Mesenchymal stem cell (in vitro differentiated cells and primary cell): Measurements from ENCODE around the gene CDC42BPA.
A peak's percentile ranks its signal among the peaks of the same experiment; 100 is the strongest.

Experiments
- DNase-seq: peaks from one replicate; pipeline ENCODE4 v3.0.0-alpha.2; 2013
- H2AFZ ChIP-seq: one replicate; pipeline ENCODE4 v1.6.1; 2013; ENCODE audit warnings: low read depth, mild to moderate bottlenecking, control low read depth, inconsistent platforms, low read length, moderate library complexity
- H2AK5ac ChIP-seq: 2 replicates; pipeline ENCODE4 v1.6.1; 2013; ENCODE audit warnings: low read length, moderate library complexity, mild to moderate bottlenecking, inconsistent platforms; ENCODE audit not compliant: severe bottlenecking
- H2BK120ac ChIP-seq: one replicate; pipeline ENCODE4 v1.6.1; 2013; ENCODE audit warnings: low read depth, mild to moderate bottlenecking, inconsistent platforms, low read length, moderate library complexity
- H2BK12ac ChIP-seq, 2 experiments: one replicate each; pipeline ENCODE4 v1.6.1; 2013; ENCODE audit warnings: inconsistent platforms in 2 of 2, low read length in 2 of 2, mild to moderate bottlenecking in 2 of 2, moderate library complexity in 2 of 2, control low read depth in 1 of 2
- H2BK15ac ChIP-seq: one replicate; pipeline ENCODE4 v1.6.1; 2013; ENCODE audit warnings: mild to moderate bottlenecking, low read depth, inconsistent platforms; ENCODE audit not compliant: poor library complexity, severe bottlenecking
- H2BK5ac ChIP-seq: 2 replicates; pipeline ENCODE4 v1.6.1; 2013; ENCODE audit warnings: low read depth, mild to moderate bottlenecking, low read length, control low read depth, inconsistent platforms; ENCODE audit not compliant: poor library complexity, severe bottlenecking
- H3K14ac ChIP-seq, 2 experiments: one replicate each; pipeline ENCODE4 v1.6.1; 2013; ENCODE audit warnings: inconsistent platforms in 2 of 2, low read length in 2 of 2, control low read depth in 1 of 2, mild to moderate bottlenecking in 1 of 2, moderate library complexity in 1 of 2
- H3K18ac ChIP-seq, 2 experiments: one replicate each; pipeline ENCODE4 v1.6.1; 2013; ENCODE audit warnings: inconsistent platforms in 2 of 2, low read length in 2 of 2, control low read depth in 1 of 2, low read depth in 1 of 2, mild to moderate bottlenecking in 1 of 2
- H3K23ac ChIP-seq, 2 experiments: one replicate each; pipeline ENCODE4 v1.6.1; 2013; ENCODE audit warnings: inconsistent platforms in 2 of 2, low read length in 2 of 2, mild to moderate bottlenecking in 2 of 2, moderate library complexity in 2 of 2, control low read depth in 1 of 2
- H3K27ac ChIP-seq: 2 replicates; pipeline ENCODE4 v1.5.1; 2013; ENCODE audit warnings: mild to moderate bottlenecking, moderate library complexity, low read length, control low read depth, inconsistent platforms; ENCODE audit not compliant: poor library complexity, severe bottlenecking
- H3K27me3 ChIP-seq, 2 experiments: 2 replicates each; pipeline versions ENCODE4 v1.6.1 to v1.7.0; 2013; ENCODE audit warnings: low read length in 2 of 2, mild to moderate bottlenecking in 2 of 2, moderate library complexity in 2 of 2, control low read depth in 1 of 2, inconsistent platforms in 1 of 2; ENCODE audit not compliant: control insufficient read depth in 1 of 2, insufficient read depth in 1 of 2
- H3K36me3 ChIP-seq, 2 experiments: 2 replicates each; pipeline versions ENCODE4 v1.6.1 to v1.7.0; 2013; ENCODE audit warnings: low read length in 2 of 2, control low read depth in 1 of 2, inconsistent platforms in 1 of 2, low read depth in 1 of 2, mild to moderate bottlenecking in 1 of 2; ENCODE audit not compliant: insufficient read depth in 2 of 2, control insufficient read depth in 1 of 2
- H3K4ac ChIP-seq, 2 experiments: one replicate each; pipeline ENCODE4 v1.6.1; 2013; ENCODE audit warnings: inconsistent platforms in 2 of 2, low read length in 2 of 2, mild to moderate bottlenecking in 2 of 2, moderate library complexity in 2 of 2, control low read depth in 1 of 2, low read depth in 1 of 2
- H3K4me1 ChIP-seq: 2 replicates; pipeline ENCODE4 v1.6.1; 2013; ENCODE audit warnings: low read depth, low read length, control low read depth; ENCODE audit not compliant: control insufficient read depth, insufficient read depth
- H3K4me2 ChIP-seq: 2 replicates; pipeline ENCODE4 v1.6.1; 2013; ENCODE audit warnings: low read length, mild to moderate bottlenecking, inconsistent platforms; ENCODE audit not compliant: poor library complexity, severe bottlenecking
- H3K4me3 ChIP-seq, 2 experiments: 2 replicates each; pipeline versions ENCODE4 v1.5.1 to v1.7.0; 2013; ENCODE audit warnings: low read length in 2 of 2, mild to moderate bottlenecking in 2 of 2, control low read depth in 1 of 2, low read depth in 1 of 2; ENCODE audit not compliant: insufficient read depth in 1 of 2
- H3K79me1 ChIP-seq: replicated peaks from 2 replicates; pipeline ENCODE4 v1.6.1; 2013; ENCODE audit warnings: mild to moderate bottlenecking, control low read depth, low read length, inconsistent platforms; ENCODE audit not compliant: poor library complexity, severe bottlenecking
- H3K9ac ChIP-seq: 2 replicates; pipeline ENCODE4 v1.7.0; 2013; ENCODE audit warnings: mild to moderate bottlenecking, low read length, moderate library complexity
- H3K9me3 ChIP-seq: 2 replicates; pipeline ENCODE4 v1.7.0; 2013; ENCODE audit warnings: mild to moderate bottlenecking, low read length; ENCODE audit not compliant: control insufficient read depth
- H4K8ac ChIP-seq: one replicate; pipeline ENCODE4 v1.6.1; 2013; ENCODE audit warnings: inconsistent platforms, mild to moderate bottlenecking, low read length, moderate library complexity
- H4K91ac ChIP-seq: one replicate; pipeline ENCODE4 v1.6.1; 2013; ENCODE audit warnings: mild to moderate bottlenecking, low read length, inconsistent platforms
- WGBS: methylation state at CpG from one replicate; pipeline ENCODE4 v1.1.7; 2013; ENCODE audit warnings: mixed read lengths; 5-methylcytosine and 5-hydroxymethylcytosine counted together

Gene CDC42BPA

GRCh38 chr1:227043755-227044154 is 274.5 kb downstream of the CDC42BPA start:
- no peak overlapping the region for H3K27ac ChIP-seq
- 81% methylated on average over 3 of the region's 5 CpGs for WGBS
- peaks cover 5% of the 10 kb centered on the region for H3K9me3 ChIP-seq
- no peak overlapping the region for H3K14ac ChIP-seq
- no peaks in the 10 kb centered on the region for H3K79me1 ChIP-seq
- no peak overlapping the region for H2BK15ac ChIP-seq
- H3K23ac ChIP-seq = no peak overlapping the region
- H3K4me1 ChIP-seq = no peaks in the 10 kb centered on the region
- H3K4me3 ChIP-seq = no peak overlapping the region
- H3K4me2 ChIP-seq = no peak overlapping the region
- H2BK12ac ChIP-seq = no peak overlapping the region
- no peak overlapping the region for H2BK5ac ChIP-seq
- no peak overlapping the region for H2AK5ac ChIP-seq
- H2AFZ ChIP-seq = no peak overlapping the region
- peak; percentile 85 for DNase-seq
- no peaks in the 10 kb centered on the region for H3K27me3 ChIP-seq
- no peak overlapping the region for H3K4ac ChIP-seq
- no peak overlapping the region for H2BK120ac ChIP-seq
- H4K8ac ChIP-seq = no peak overlapping the region
- peaks cover 3 to 61% of the 10 kb centered on the region in 2 experiments for H3K36me3 ChIP-seq
- H3K18ac ChIP-seq = no peak overlapping the region
- no peak overlapping the region for H4K91ac ChIP-seq
- no peak overlapping the region for H3K9ac ChIP-seq

GRCh38 chr1:227042292-227042691 is 276.0 kb downstream of the CDC42BPA start:
- Histone ChIP-seq H3K36me3 (peaks cover 3 to 68% of the 10 kb centered on the region in 2 experiments), H2BK12ac (no peak overlapping the region), H2BK120ac (no peak overlapping the region), H3K27me3 (no peaks in the 10 kb centered on the region), H2BK5ac (no peak overlapping the region), H3K18ac (no peak overlapping the region), H3K4me2 (no peak overlapping the region), H3K4ac (no peak overlapping the region), H3K9me3 (peaks cover 9% of the 10 kb centered on the region), H4K91ac (no peak overlapping the region), H3K9ac (no peak overlapping the region), H3K14ac (no peak overlapping the region), H4K8ac (no peak overlapping the region), H3K27ac (no peak overlapping the region), H3K79me1 (no peaks in the 10 kb centered on the region), H2BK15ac (no peak overlapping the region), H2AK5ac (no peak overlapping the region), H3K23ac (no peak overlapping the region), H3K4me1 (no peaks in the 10 kb centered on the region), H3K4me3 (no peak overlapping the region), H2AFZ (no peak overlapping the region)
- WGBS = 100% methylated on average over 1 of the region's 3 CpGs
- DNase-seq = no peak

- H3K14ac ChIP-seq = no peak overlapping the region
- no peak overlapping the region for H3K4ac ChIP-seq
- H3K9me3 ChIP-seq = peaks cover 9% of the 10 kb centered on the region
- no peak overlapping the region for H4K91ac ChIP-seq
- no peak for DNase-seq
- H3K4me3 ChIP-seq = no peak overlapping the region
- no peak overlapping the region for H2AFZ ChIP-seq
- H3K4me2 ChIP-seq = no peak overlapping the region
- H3K27ac ChIP-seq = no peak overlapping the region
- peaks cover 0 to 77% of the 10 kb centered on the region in 2 experiments for H3K36me3 ChIP-seq
- 100% methylated on average over 1 of the region's 1 CpG for WGBS
- no peak overlapping the region for H2BK5ac ChIP-seq
- no peak overlapping the region for H2BK15ac ChIP-seq
- no peak overlapping the region for H3K9ac ChIP-seq
- no peak overlapping the region for H3K23ac ChIP-seq
- H3K79me1 ChIP-seq = peaks cover 5% of the 10 kb centered on the region
- H3K4me1 ChIP-seq = no peaks in the 10 kb centered on the region
- H3K27me3 ChIP-seq = no peaks in the 10 kb centered on the region
- H4K8ac ChIP-seq = no peak overlapping the region
- H2BK120ac ChIP-seq = no peak overlapping the region
- H2BK12ac ChIP-seq = no peak overlapping the region
- H2AK5ac ChIP-seq = no peak overlapping the region
- no peak overlapping the region for H3K18ac ChIP-seq
Measured at GRCh38 chr1:227038401-227038800, 279.9 kb downstream of the CDC42BPA start.

GRCh38 chr1:227037121-227037520 is 281.2 kb downstream of the CDC42BPA start:
- no peak for DNase-seq
- no peak overlapping the region for H3K4me3 ChIP-seq

More at GRCh38 chr1:227037121-227037520, 281.2 kb downstream of the CDC42BPA start:
- Histone ChIP-seq H2BK15ac (no peak overlapping the region), H3K27ac (no peak overlapping the region), H4K91ac (no peak overlapping the region), H2AK5ac (no peak overlapping the region), H3K4me1 (no peaks in the 10 kb centered on the region), H3K36me3 (peaks cover 5 to 85% of the 10 kb centered on the region in 2 experiments), H3K4ac (no peak overlapping the region), H3K23ac (no peak overlapping the region), H3K9me3 (peaks cover 9% of the 10 kb centered on the region), H2BK12ac (no peak overlapping the region), H2BK5ac (no peak overlapping the region), H3K14ac (no peak overlapping the region), H2AFZ (no peak overlapping the region), H3K79me1 (peaks cover 5% of the 10 kb centered on the region), H3K4me2 (no peak overlapping the region), H3K18ac (no peak overlapping the region), H3K27me3 (no peaks in the 10 kb centered on the region), H3K9ac (no peak overlapping the region), H4K8ac (no peak overlapping the region), H2BK120ac (no peak overlapping the region)
- WGBS = 95% methylated on average over 1 of the region's 1 CpG
